ENCODE results near the gene ROPN1. TPM values are rescaled to one million over a fixed set of nuclear protein-coding genes. Genes with fewer than 3 reads are reported as not detected.

ROPN1 gene
- total and polyA plus RNA-seq, 10 of the 15 experiments (the other 5 are each of a cell fraction or from before 2014, with no cell fraction given), result not detected

GRCh38 chr3:123984350-123984749, 7.6 kb downstream of the ROPN1 start:
- H4K20me1 ChIP-seq (ENCODE audit: control insufficient read depth, insufficient read depth), result no peaks in the 10 kb centered on the region
- intact Hi-C loops (cut with micrococcal nuclease; ENCODE audit: unreplicated experiment), result loop anchor here (5.0 kb wide), 1 partner anchor 102 kb away; the partner anchor contains the start of gene MYLK
- in situ Hi-C loops (cut with MboI), result no loop called here
- RAD21 ChIA-PET (ENCODE audit: unreplicated experiment), result no interaction called here
- no peak overlapping the region for H3K27ac ChIP-seq (ENCODE audit: control insufficient read depth, insufficient read depth)
- SMC1A ChIA-PET (ENCODE audit: uncharacterized antibody, unreplicated experiment), result no interaction called here
- TF ChIP-seq RBBP5 (conservative IDR thresholded peaks at IDR 0.05), result no peak
- TF ChIP-seq, protein P1, sequence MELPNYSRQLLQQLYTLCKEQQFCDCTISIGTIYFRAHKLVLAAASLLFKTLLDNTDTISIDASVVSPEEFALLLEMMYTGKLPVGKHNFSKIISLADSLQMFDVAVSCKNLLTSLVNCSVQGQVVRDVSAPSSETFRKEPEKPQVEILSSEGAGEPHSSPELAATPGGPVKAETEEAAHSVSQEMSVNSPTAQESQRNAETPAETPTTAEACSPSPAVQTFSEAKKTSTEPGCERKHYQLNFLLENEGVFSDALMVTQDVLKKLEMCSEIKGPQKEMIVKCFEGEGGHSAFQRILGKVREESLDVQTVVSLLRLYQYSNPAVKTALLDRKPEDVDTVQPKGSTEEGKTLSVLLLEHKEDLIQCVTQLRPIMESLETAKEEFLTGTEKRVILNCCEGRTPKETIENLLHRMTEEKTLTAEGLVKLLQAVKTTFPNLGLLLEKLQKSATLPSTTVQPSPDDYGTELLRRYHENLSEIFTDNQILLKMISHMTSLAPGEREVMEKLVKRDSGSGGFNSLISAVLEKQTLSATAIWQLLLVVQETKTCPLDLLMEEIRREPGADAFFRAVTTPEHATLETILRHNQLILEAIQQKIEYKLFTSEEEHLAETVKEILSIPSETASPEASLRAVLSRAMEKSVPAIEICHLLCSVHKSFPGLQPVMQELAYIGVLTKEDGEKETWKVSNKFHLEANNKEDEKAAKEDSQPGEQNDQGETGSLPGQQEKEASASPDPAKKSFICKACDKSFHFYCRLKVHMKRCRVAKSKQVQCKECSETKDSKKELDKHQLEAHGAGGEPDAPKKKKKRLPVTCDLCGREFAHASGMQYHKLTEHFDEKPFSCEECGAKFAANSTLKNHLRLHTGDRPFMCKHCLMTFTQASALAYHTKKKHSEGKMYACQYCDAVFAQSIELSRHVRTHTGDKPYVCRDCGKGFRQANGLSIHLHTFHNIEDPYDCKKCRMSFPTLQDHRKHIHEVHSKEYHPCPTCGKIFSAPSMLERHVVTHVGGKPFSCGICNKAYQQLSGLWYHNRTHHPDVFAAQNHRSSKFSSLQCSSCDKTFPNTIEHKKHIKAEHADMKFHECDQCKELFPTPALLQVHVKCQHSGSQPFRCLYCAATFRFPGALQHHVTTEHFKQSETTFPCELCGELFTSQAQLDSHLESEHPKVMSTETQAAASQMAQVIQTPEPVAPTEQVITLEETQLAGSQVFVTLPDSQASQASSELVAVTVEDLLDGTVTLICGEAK (IDR thresholded peaks at IDR 0.05; ENCODE audit: borderline replicate concordance), result no peak
- no peak for TF ChIP-seq ZNF217 (IDR thresholded peaks at IDR 0.05)
- TF ChIP-seq, protein P2, sequence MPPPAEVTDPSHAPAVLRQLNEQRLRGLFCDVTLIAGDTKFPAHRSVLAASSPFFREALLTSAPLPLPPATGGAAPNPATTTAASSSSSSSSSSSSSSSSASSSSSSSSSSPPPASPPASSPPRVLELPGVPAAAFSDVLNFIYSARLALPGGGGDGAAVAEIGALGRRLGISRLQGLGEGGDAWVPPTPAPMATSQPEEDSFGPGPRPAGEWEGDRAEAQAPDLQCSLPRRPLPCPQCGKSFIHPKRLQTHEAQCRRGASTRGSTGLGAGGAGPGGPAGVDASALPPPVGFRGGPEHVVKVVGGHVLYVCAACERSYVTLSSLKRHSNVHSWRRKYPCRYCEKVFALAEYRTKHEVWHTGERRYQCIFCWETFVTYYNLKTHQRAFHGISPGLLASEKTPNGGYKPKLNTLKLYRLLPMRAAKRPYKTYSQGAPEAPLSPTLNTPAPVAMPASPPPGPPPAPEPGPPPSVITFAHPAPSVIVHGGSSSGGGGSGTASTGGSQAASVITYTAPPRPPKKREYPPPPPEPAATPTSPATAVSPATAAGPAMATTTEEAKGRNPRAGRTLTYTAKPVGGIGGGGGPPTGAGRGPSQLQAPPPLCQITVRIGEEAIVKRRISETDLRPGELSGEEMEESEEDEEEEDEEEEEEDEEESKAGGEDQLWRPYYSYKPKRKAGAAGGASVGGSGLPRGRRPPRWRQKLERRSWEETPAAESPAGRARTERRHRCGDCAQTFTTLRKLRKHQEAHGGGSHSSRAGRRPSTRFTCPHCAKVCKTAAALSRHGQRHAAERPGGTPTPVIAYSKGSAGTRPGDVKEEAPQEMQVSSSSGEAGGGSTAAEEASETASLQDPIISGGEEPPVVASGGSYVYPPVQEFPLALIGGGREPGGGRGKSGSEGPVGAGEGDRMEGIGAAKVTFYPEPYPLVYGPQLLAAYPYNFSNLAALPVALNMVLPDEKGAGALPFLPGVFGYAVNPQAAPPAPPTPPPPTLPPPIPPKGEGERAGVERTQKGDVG (CRISPR knock-in tag; IDR thresholded peaks at IDR 0.05), result no peak
- TF ChIP-seq SREBF2 (IDR thresholded peaks at IDR 0.05; ENCODE audit: low read length), result no peak
- TF ChIP-seq TAF1 (IDR thresholded peaks at IDR 0.05; ENCODE audit: borderline replicate concordance, low read depth, low read length), result no peak
- TF ChIP-seq MEF2A (IDR thresholded peaks at IDR 0.05; ENCODE audit: insufficient read depth, low read depth, low read length), result no peak
- no peak for TF ChIP-seq EZH2 (IDR thresholded peaks at IDR 0.05; ENCODE audit: borderline replicate concordance, control insufficient read depth, low read depth, low read length)
- TF ChIP-seq STAT1 (conservative IDR thresholded peaks at IDR 0.05), result no peak
- no peak for TF ChIP-seq SMAD5 (IDR thresholded peaks at IDR 0.05; ENCODE audit: low read depth)
- no peak for TF ChIP-seq CREB1 (IDR thresholded peaks at IDR 0.05; ENCODE audit: low read depth)
- TF ChIP-seq HCFC1 (IDR thresholded peaks at IDR 0.05; ENCODE audit: low read length), result no peak
- TF ChIP-seq MTA3 (IDR thresholded peaks at IDR 0.05; ENCODE audit: borderline replicate concordance, low read length), result no peak
- DNase-seq (ENCODE audit: low read depth, low spot score), result no peak
- no peak for ATAC-seq
- no TSS peak for BruUV-seq (replicated peaks)
- no peaks in the 10 kb centered on the region for H3K79me2 ChIP-seq (ENCODE audit: control insufficient read depth, insufficient read depth, low read length)
- H3K4me1 ChIP-seq (ENCODE audit: control insufficient read depth, insufficient read depth, low read length), result no peaks in the 10 kb centered on the region
- no peaks in the 10 kb centered on the region for H3K9me3 ChIP-seq (replicated peaks; ENCODE audit: control insufficient read depth, insufficient read depth, low read length)
- POLR2A ChIA-PET, result no interaction called here
- H2AFZ ChIP-seq (ENCODE audit: control insufficient read depth, low read depth, low read length), result no peak overlapping the region
- H3K4me2 ChIP-seq (ENCODE audit: control insufficient read depth, insufficient read depth), result no peak overlapping the region
- WGBS (ENCODE audit: insufficient coverage, insufficient replicate concordance, low lambda C conversion rate, missing lambda C conversion rate), result 53% methylated on average over 1 of the region's 1 CpG
- H3K36me3 ChIP-seq (ENCODE audit: control insufficient read depth in 2 of 2, insufficient read depth in 2 of 2, low read length in 1 of 2), result no peaks in the 10 kb centered on the region
- no peak for FAIRE-seq
- no peak overlapping the region for H3K9ac ChIP-seq (ENCODE audit: control insufficient read depth, insufficient read depth, low read length)
- CTCF ChIA-PET, result interaction anchor here (0.6 to 1.6 kb wide), 2 partner anchors 32 to 77 kb away, joined by 4 read pairs; no protein-coding TSS in a partner anchor
- H3K4me3 ChIP-seq, result no peak overlapping the region
- no peaks in the 10 kb centered on the region; a peak in 2 of 4 replicates for H3K27me3 ChIP-seq (replicated peaks in 1 of 2; ENCODE audit: control insufficient read depth in 2 of 2, insufficient read depth in 2 of 2, low read length in 1 of 2)
